Measurements from ENCODE around the gene CHST8. TPM values are rescaled to one million over a fixed set of nuclear protein-coding genes. Genes with fewer than 3 reads are reported as not detected.

Gene CHST8
- polyA plus RNA-seq, 1 of the 3 experiments (the other 2 are of a cell fraction), result 0.05 TPM

DNA sequence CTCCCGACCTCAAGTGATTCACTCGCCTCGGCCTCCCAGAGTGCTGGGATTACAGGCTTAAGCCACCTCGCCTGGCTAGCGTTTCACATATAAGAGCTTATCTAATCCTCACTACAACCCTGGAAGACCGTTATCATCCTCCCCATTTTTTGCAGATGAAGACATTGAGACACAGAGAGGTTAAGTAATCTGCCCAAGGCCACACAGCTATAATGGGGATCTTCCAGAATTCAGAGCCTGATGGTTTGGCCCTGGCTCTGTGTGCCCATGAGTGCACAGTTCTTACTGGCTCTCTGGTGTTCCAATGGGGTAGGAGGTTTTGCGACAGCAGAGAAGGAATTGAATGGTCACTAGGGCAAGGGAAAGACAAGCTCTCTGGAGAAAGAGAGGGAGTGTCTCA, 158.1 kb downstream of the CHST8 start:
- no peaks in the 10 kb centered on the region for H3K9me2 ChIP-seq
- ChIA-PET CTCF (interaction anchor here (1.0 to 5.8 kb wide), 11 partner anchors 13 to 370 kb away, joined by 3 to 336 read pairs (median 29); partner anchors contain the start of gene KCTD15), POLR2A (no interaction called here)
- H3K79me2 ChIP-seq (ENCODE audit: insufficient read depth), result no peaks in the 10 kb centered on the region
- no peak overlapping the region for H3K27ac ChIP-seq (ENCODE audit: low read depth in 2 of 2, low read length in 1 of 2)
- H2AFZ ChIP-seq (ENCODE audit: low read depth), result no peak overlapping the region
- H3K9me3 ChIP-seq, result no peaks in the 10 kb centered on the region
- H3K27me3 ChIP-seq (ENCODE audit: insufficient read depth), result no peaks in the 10 kb centered on the region; the same call in 1 of the 2 replicates
- H3K4me3 ChIP-seq (ENCODE audit: low read depth in 2 of 2, low read length in 1 of 2), result no peak overlapping the region
- TF ChIP-seq GATA2 (CRISPR knock-in tag; IDR thresholded peaks at IDR 0.05) (no peak), TEAD4 (IDR thresholded peaks at IDR 0.05; ENCODE audit: borderline replicate concordance, insufficient read depth) (no peak), CHD2 (IDR thresholded peaks at IDR 0.05; ENCODE audit: low read length, partially characterized antibody) (no peak), SMC3 (IDR thresholded peaks at IDR 0.05; ENCODE audit: low read depth, low read length) (no peak)
- TF ChIP-seq, protein P1, sequence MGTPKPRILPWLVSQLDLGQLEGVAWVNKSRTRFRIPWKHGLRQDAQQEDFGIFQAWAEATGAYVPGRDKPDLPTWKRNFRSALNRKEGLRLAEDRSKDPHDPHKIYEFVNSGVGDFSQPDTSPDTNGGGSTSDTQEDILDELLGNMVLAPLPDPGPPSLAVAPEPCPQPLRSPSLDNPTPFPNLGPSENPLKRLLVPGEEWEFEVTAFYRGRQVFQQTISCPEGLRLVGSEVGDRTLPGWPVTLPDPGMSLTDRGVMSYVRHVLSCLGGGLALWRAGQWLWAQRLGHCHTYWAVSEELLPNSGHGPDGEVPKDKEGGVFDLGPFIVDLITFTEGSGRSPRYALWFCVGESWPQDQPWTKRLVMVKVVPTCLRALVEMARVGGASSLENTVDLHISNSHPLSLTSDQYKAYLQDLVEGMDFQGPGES (IDR thresholded peaks at IDR 0.05; ENCODE audit: low read depth, low read length), result no peak
- H3K9ac ChIP-seq, result no peak overlapping the region
- peaks cover 0 to 7% of the 10 kb centered on the region in 2 experiments; a peak in 1 of 4 replicates for H3K4me1 ChIP-seq (ENCODE audit: control insufficient read depth in 1 of 2, insufficient read depth in 2 of 2, low read depth in 1 of 2, low read length in 1 of 2)
- H3K36me3 ChIP-seq (replicated peaks in 1 of 2; ENCODE audit: control insufficient read depth in 1 of 2, insufficient read depth in 2 of 2, low read length in 1 of 2), result no peaks in the 10 kb centered on the region
- H4K20me1 ChIP-seq (ENCODE audit: insufficient read depth), result no peaks in the 10 kb centered on the region
- H3F3A ChIP-seq (replicated peaks; ENCODE audit: insufficient read depth), result no peaks in the 10 kb centered on the region
- 69% methylated on average over 7 of the region's 7 CpGs for WGBS (ENCODE audit: low lambda C conversion rate)
- no peak overlapping the region for H3K4me2 ChIP-seq
- no peak for DNase-seq

- Histone ChIP-seq H3K79me2 (ENCODE audit: insufficient read depth) (no peaks in the 10 kb centered on the region), H3K4me2 (no peak overlapping the region), H3K9me2 (no peaks in the 10 kb centered on the region), H2AFZ (ENCODE audit: low read depth) (no peak overlapping the region), H3K36me3 (replicated peaks in 1 of 2; ENCODE audit: control insufficient read depth in 1 of 2, insufficient read depth in 2 of 2, low read length in 1 of 2) (no peaks in the 10 kb centered on the region), H3K9me3 (no peaks in the 10 kb centered on the region), H3K4me1 (ENCODE audit: control insufficient read depth in 1 of 2, insufficient read depth in 2 of 2, low read depth in 1 of 2, low read length in 1 of 2) (peaks cover 0 to 7% of the 10 kb centered on the region in 2 experiments; a peak in 1 of 4 replicates), H3K9ac (no peak overlapping the region), H3F3A (replicated peaks; ENCODE audit: insufficient read depth) (no peaks in the 10 kb centered on the region), H3K27me3 (ENCODE audit: insufficient read depth) (no peaks in the 10 kb centered on the region; the same call in 1 of the 2 replicates), H4K20me1 (ENCODE audit: insufficient read depth) (no peaks in the 10 kb centered on the region), H3K4me3 (ENCODE audit: low read depth in 2 of 2, low read length in 1 of 2) (no peak overlapping the region), H3K27ac (ENCODE audit: low read depth in 2 of 2, low read length in 1 of 2) (no peak overlapping the region)
- CTCF ChIA-PET, result interaction anchor here (1.0 to 5.8 kb wide), 10 partner anchors 13 to 371 kb away, joined by 3 to 336 read pairs (median 26); partner anchors contain the start of gene KCTD15
- POLR2A ChIA-PET, result no interaction called here
- 67% methylated on average over 5 of the region's 6 CpGs for WGBS (ENCODE audit: low lambda C conversion rate)
- TF ChIP-seq FOXM1 (IDR thresholded peaks at IDR 0.05; ENCODE audit: low read depth) (no peak), CHD2 (IDR thresholded peaks at IDR 0.05; ENCODE audit: low read length, partially characterized antibody) (no peak), GATA2 (CRISPR knock-in tag; IDR thresholded peaks at IDR 0.05) (no peak), TEAD4 (IDR thresholded peaks at IDR 0.05; ENCODE audit: borderline replicate concordance, insufficient read depth) (no peak), SIN3A (IDR thresholded peaks at IDR 0.05; ENCODE audit: borderline replicate concordance, low read depth, low read length) (no peak), RFX5 (IDR thresholded peaks at IDR 0.05; ENCODE audit: low read length) (no peak), TAF1 (IDR thresholded peaks at IDR 0.05; ENCODE audit: borderline replicate concordance, low read depth, low read length) (no peak), RAD21 (IDR thresholded peaks at IDR 0.05; ENCODE audit: low read length) (no peak), FOXJ3 (CRISPR knock-in tag; IDR thresholded peaks at IDR 0.05) (no peak), POLR2AphosphoS5 (IDR thresholded peaks at IDR 0.05; ENCODE audit: low read depth, low read length) (no peak), JUND (IDR thresholded peaks at IDR 0.05) (no peak), MEF2A (IDR thresholded peaks at IDR 0.05; ENCODE audit: borderline replicate concordance, low read depth) (no peak), ZBTB33 (IDR thresholded peaks at IDR 0.05; ENCODE audit: borderline replicate concordance, low read depth) (no peak), RXRA (IDR thresholded peaks at IDR 0.05; ENCODE audit: borderline replicate concordance, low read depth) (no peak), NFIC (IDR thresholded peaks at IDR 0.05; ENCODE audit: borderline replicate concordance) (no peak), TCF12 (IDR thresholded peaks at IDR 0.05) (no peak)
- TF ChIP-seq, protein P2, sequence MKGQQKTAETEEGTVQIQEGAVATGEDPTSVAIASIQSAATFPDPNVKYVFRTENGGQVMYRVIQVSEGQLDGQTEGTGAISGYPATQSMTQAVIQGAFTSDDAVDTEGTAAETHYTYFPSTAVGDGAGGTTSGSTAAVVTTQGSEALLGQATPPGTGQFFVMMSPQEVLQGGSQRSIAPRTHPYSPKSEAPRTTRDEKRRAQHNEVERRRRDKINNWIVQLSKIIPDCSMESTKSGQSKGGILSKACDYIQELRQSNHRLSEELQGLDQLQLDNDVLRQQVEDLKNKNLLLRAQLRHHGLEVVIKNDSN (IDR thresholded peaks at IDR 0.05; ENCODE audit: borderline replicate concordance, low read depth), result no peak
- TF ChIP-seq, protein P3, sequence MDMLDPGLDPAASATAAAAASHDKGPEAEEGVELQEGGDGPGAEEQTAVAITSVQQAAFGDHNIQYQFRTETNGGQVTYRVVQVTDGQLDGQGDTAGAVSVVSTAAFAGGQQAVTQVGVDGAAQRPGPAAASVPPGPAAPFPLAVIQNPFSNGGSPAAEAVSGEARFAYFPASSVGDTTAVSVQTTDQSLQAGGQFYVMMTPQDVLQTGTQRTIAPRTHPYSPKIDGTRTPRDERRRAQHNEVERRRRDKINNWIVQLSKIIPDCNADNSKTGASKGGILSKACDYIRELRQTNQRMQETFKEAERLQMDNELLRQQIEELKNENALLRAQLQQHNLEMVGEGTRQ (IDR thresholded peaks at IDR 0.05; ENCODE audit: borderline replicate concordance, low read depth, low read length), result no peak
- DNase-seq, result no peak
Observed at GRCh38 chr19:33780251-33780650, 158.5 kb downstream of the CHST8 start.

All from SK-N-SH (cell line).